CD14-positive monocyte (primary cell): ENCODE results near the gene PTPN12. TPM values are rescaled to one million over a fixed set of nuclear protein-coding genes. Genes with fewer than 3 reads are reported as not detected.

Experiments used
- DNase-seq, 3 donors: peaks; one replicate each; pipeline ENCODE4 v3.0.0-alpha.2; 2011 to 2022
- H2AFZ ChIP-seq: 2 replicates; pipeline ENCODE4 v1.6.0; 2012; ENCODE audit warnings: mild to moderate bottlenecking, low read depth, low read length, inconsistent platforms; ENCODE audit not compliant: insufficient read depth, poor library complexity, severe bottlenecking
- H3K27ac ChIP-seq, 2 donors: 1 replicate in 1 of 2; 2 replicates in 1 of 2; pipeline ENCODE4 v1.5.1; 2012 to 2013; ENCODE audit warnings: low read length in 2 of 2, control low read depth in 1 of 2, inconsistent platforms in 1 of 2, low read depth in 1 of 2, mild to moderate bottlenecking in 1 of 2
- H3K27me3 ChIP-seq, 2 donors: one replicate each; pipeline versions ENCODE4 v1.6.0 to v1.6.1; 2011 to 2013; ENCODE audit warnings: low read length in 2 of 2; ENCODE audit not compliant: control insufficient read depth in 2 of 2, insufficient read depth in 2 of 2
- H3K36me3 ChIP-seq, 2 donors: replicated peaks in 1 of 2; 1 replicate in 1 of 2; 2 replicates in 1 of 2; pipeline versions ENCODE4 v1.5.1 to v1.6.1; 2012 to 2013; ENCODE audit warnings: low read length in 2 of 2, control low read depth in 1 of 2, inconsistent platforms in 1 of 2, mild to moderate bottlenecking in 1 of 2; ENCODE audit not compliant: insufficient read depth in 2 of 2, control insufficient read depth in 1 of 2
- H3K4me1 ChIP-seq, 2 donors: 1 replicate in 1 of 2; 2 replicates in 1 of 2; pipeline versions ENCODE4 v1.5.1 to v1.6.1; 2012 to 2013; ENCODE audit warnings: low read length in 2 of 2, control low read depth in 1 of 2, inconsistent platforms in 1 of 2, mild to moderate bottlenecking in 1 of 2, moderate library complexity in 1 of 2; ENCODE audit not compliant: insufficient read depth in 2 of 2, control insufficient read depth in 1 of 2
- H3K4me2 ChIP-seq: replicated peaks from 2 replicates; pipeline ENCODE3; 2012; ENCODE audit warnings: low read length, moderate library complexity, mild to moderate bottlenecking; ENCODE audit not compliant: poor library complexity, severe bottlenecking; ENCODE audit errors: extremely low read depth
- H3K4me3 ChIP-seq, 3 experiments: fragments of 200-600 bp in 1 of 3; sonication (generic) in 1 of 3; replicated peaks in 1 of 3; 1 replicate in 2 of 3; 2 replicates in 1 of 3; pipeline ENCODE4 v1.5.1; 2011 to 2013; ENCODE audit warnings: low read length in 3 of 3, mild to moderate bottlenecking in 3 of 3, control low read depth in 2 of 3, low read depth in 2 of 3, inconsistent platforms in 1 of 3, moderate library complexity in 1 of 3
- H3K79me2 ChIP-seq: 2 replicates; pipeline ENCODE4 v1.6.0; 2012; ENCODE audit warnings: mild to moderate bottlenecking, control low read depth, inconsistent platforms, low read length, moderate library complexity; ENCODE audit not compliant: insufficient read depth
- H3K9ac ChIP-seq: 2 replicates; pipeline ENCODE4 v1.6.0; 2017; ENCODE audit warnings: low read length, mild to moderate bottlenecking; ENCODE audit not compliant: insufficient read depth, poor library complexity, severe bottlenecking
- H3K9me3 ChIP-seq, 2 donors: replicated peaks in 1 of 2; 1 replicate in 1 of 2; 2 replicates in 1 of 2; pipeline versions ENCODE4 v1.5.1 to v1.6.1; 2012 to 2013; ENCODE audit warnings: low read length in 2 of 2, control low read depth in 1 of 2; ENCODE audit not compliant: control insufficient read depth in 1 of 2, insufficient read depth in 1 of 2
- H4K20me1 ChIP-seq: 2 replicates; pipeline ENCODE4 v1.6.0; 2012; ENCODE audit warnings: mild to moderate bottlenecking, low read length, control low read depth, moderate library complexity; ENCODE audit not compliant: insufficient read depth
- H3K27ac Mint-ChIP-seq, 7 donors: one replicate each; pipeline ENCODE4 v1.8.0; 2020; ENCODE audit warnings: mild to moderate bottlenecking in 7 of 7, mixed read lengths in 7 of 7, moderate library complexity in 6 of 7, inconsistent platforms in 2 of 7
- H3K27me3 Mint-ChIP-seq, 3 donors: one replicate each; pipeline ENCODE4 v1.8.0; 2021 to 2022; ENCODE audit warnings: low read depth in 3 of 3, mild to moderate bottlenecking in 3 of 3, mixed read lengths in 3 of 3, moderate library complexity in 3 of 3, inconsistent platforms in 1 of 3
- H3K36me3 Mint-ChIP-seq, 2 donors: one replicate each; pipeline ENCODE4 v1.8.0; 2020; ENCODE audit warnings: mixed read lengths in 2 of 2, inconsistent platforms in 1 of 2, mild to moderate bottlenecking in 1 of 2
- H3K4me1 Mint-ChIP-seq: one replicate; pipeline ENCODE4 v1.8.0; 2020; ENCODE audit warnings: mild to moderate bottlenecking, mixed read lengths
- H3K4me3 Mint-ChIP-seq, 2 donors: one replicate each; pipeline ENCODE4 v1.8.0; 2020; ENCODE audit warnings: mild to moderate bottlenecking in 2 of 2, mixed read lengths in 2 of 2, moderate library complexity in 1 of 2
- H3K9me3 Mint-ChIP-seq, 7 donors: one replicate each; pipeline ENCODE4 v1.8.0; 2020 to 2022; ENCODE audit warnings: mixed read lengths in 7 of 7, mild to moderate bottlenecking in 6 of 7, moderate library complexity in 6 of 7, inconsistent platforms in 2 of 7
- WGBS: methylation state at CpG from one replicate; pipeline ENCODE4 v1.1.5; 2013; ENCODE audit warnings: missing lambda C conversion rate; ENCODE audit not compliant: insufficient coverage; 5-methylcytosine and 5-hydroxymethylcytosine counted together
- intact Hi-C, 2 donors: fragments of 100-400 bp; cut with micrococcal nuclease; formaldehyde crosslinking; loops; one replicate each; pipeline versions ENCODE4 v1.15.0 to v1.15.1; 2023
- polyA plus RNA-seq, 3 donors: library from polyadenylated mRNA; depleted of rRNA in 1 of 3; unstranded in 2 of 3; stranded (reverse) in 1 of 3; fragments of 300-500 nt in 2 of 3; fragments of >200 nt in 1 of 3; fragmentation: Illumina TruSeq in 2 of 3; gene quantifications; 1 replicate in 2 of 3; 2 replicates in 1 of 3; pipeline ENCODE4 v1.2.3, GENCODE V29; 2012 to 2021
- TF ChIP-seq, protein P1 (sequence below): fragments of 200-600 bp; IDR thresholded peaks from one replicate; pipeline ENCODE4 v1.8.0; 2022; ENCODE audit warnings: antibody characterized with exemption, mild to moderate bottlenecking

Gene PTPN12
- polyA plus RNA-seq, 3 donors: 6.6 to 36.7 (median 11.8) TPM

DNA sequence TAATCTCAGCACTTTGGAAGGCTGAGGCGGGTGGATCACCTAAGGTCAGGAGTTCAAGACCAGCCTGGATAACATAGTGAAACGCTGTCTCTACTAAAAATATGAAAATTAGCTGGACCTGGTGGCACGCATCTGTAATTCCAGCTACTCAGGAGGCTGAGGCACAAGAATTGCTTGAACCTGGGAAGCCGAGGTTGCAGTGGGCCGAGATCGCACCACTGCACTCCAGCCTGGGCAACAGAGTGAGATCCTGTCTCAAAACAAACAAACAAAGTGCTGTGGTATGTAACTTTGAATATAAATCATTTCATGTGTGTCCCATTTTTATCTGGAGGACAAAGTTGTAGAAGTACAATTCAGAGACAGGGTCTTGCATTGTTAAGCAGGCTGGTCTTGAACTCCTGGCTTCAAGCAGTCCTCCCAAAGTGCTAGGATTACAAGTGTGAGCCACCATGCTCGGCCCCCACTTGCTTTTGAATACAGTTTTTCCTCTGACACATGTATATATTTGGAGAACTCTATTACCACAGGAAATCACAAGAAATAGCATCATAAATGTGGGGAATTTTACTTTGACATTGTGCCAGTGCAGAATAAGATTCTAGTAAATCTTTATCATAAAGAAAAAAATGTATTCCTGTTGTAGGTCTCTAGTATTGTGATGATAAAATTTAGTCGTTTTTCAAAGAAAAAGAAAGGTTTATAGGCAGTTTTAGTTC is 32.6 kb downstream of the PTPN12 start:
- Mint-ChIP-seq H3K27ac (peak overlapping the region; percentile 89 to 96 (median 93)), H3K9me3 (peaks cover 0 to 3% (median 0%) of the 10 kb centered on the region in 7 donors), H3K4me3 (no peak overlapping the region), H3K27me3 (no peaks in the 10 kb centered on the region), H3K36me3 (peaks cover 36 to 54% of the 10 kb centered on the region in 2 donors), H3K4me1 (peaks cover 50% of the 10 kb centered on the region)
- H3K4me3 ChIP-seq: no peak overlapping the region
- H2AFZ ChIP-seq: no peak overlapping the region
- 100% methylated on average over 3 of the region's 8 CpGs for WGBS
- intact Hi-C loops: loop anchor here in 1 of 2 donors (2.0 to 10.0 kb wide), 2 partner anchors 31 to 155 kb away; partner anchors contain the start of gene GSAP
- no peaks in the 10 kb centered on the region for H3K27me3 ChIP-seq
- no peaks in the 10 kb centered on the region for H3K9me3 ChIP-seq
- H3K4me2 ChIP-seq: peak overlapping the region; percentile 34
- peaks cover 40 to 66% of the 10 kb centered on the region in 2 donors for H3K4me1 ChIP-seq
- peak overlapping the region; percentile 87 to 92 for H3K27ac ChIP-seq
- H3K9ac ChIP-seq: peak overlapping the region; percentile 19
- peaks cover 19 to 32% of the 10 kb centered on the region in 2 donors for H3K36me3 ChIP-seq
- TF ChIP-seq, protein P1, sequence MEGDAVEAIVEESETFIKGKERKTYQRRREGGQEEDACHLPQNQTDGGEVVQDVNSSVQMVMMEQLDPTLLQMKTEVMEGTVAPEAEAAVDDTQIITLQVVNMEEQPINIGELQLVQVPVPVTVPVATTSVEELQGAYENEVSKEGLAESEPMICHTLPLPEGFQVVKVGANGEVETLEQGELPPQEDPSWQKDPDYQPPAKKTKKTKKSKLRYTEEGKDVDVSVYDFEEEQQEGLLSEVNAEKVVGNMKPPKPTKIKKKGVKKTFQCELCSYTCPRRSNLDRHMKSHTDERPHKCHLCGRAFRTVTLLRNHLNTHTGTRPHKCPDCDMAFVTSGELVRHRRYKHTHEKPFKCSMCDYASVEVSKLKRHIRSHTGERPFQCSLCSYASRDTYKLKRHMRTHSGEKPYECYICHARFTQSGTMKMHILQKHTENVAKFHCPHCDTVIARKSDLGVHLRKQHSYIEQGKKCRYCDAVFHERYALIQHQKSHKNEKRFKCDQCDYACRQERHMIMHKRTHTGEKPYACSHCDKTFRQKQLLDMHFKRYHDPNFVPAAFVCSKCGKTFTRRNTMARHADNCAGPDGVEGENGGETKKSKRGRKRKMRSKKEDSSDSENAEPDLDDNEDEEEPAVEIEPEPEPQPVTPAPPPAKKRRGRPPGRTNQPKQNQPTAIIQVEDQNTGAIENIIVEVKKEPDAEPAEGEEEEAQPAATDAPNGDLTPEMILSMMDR: no peak
- H4K20me1 ChIP-seq: peaks cover 64% of the 10 kb centered on the region
- peaks cover 95% of the 10 kb centered on the region for H3K79me2 ChIP-seq
- peak; percentile 46 to 83 (median 57) for DNase-seq

DNA sequence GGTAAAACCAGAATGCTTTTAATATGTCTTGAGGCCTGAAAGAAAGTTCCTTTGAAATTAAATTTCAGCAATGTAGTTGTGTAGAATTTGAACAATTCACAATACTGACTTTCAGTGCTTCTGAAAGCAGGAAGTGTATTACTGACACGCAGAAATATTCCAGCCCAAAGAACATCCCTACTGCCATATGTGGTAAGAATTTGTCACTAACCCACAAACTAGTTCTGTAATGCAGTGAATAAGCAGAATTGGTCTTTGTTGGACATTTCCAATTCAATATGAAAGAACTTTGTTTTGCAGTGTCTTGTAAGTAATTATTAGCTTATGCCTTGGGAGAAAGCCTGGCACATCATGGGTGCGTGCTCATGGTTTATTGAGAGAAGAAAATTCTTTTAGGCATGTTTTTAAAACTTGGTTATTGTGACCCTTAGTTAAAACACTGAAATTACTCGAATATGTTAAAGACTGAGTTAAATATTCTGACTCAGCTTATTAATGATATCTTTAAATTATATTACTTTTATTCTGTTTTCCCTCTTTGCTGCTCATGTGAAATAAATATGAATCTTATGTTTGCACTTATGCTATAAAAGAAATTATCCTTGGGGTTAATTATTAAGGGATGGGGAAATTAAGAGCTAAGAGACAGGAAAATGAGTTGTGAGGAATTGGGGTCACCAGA is 33.4 kb downstream of the PTPN12 start:
- peak overlapping the region; percentile 89 to 96 (median 93) for H3K27ac Mint-ChIP-seq
- peak; percentile 81 to 95 (median 94) for DNase-seq
- peaks cover 34 to 52% of the 10 kb centered on the region in 2 donors for H3K36me3 Mint-ChIP-seq
- WGBS: no CpG with 5 or more reads among the region's 3 CpGs
- no peak overlapping the region for H3K4me3 Mint-ChIP-seq
- Histone ChIP-seq H3K4me3 (peak overlapping the region in 1 of 3 experiments; percentile 29), H3K4me2 (peak overlapping the region; percentile 34), H3K36me3 (peaks cover 26 to 35% of the 10 kb centered on the region in 2 donors), H3K9me3 (no peaks in the 10 kb centered on the region), H3K27me3 (no peaks in the 10 kb centered on the region), H3K79me2 (peaks cover 95% of the 10 kb centered on the region), H4K20me1 (peaks cover 64% of the 10 kb centered on the region), H3K4me1 (peaks cover 37 to 58% of the 10 kb centered on the region in 2 donors), H3K9ac (peak overlapping the region; percentile 19), H2AFZ (no peak overlapping the region), H3K27ac (peak overlapping the region; percentile 87 to 92)
- H3K9me3 Mint-ChIP-seq: peaks cover 0 to 3% (median 0%) of the 10 kb centered on the region in 7 donors
- intact Hi-C loops: loop anchor here in 1 of 2 donors (2.0 to 10.0 kb wide), 2 partner anchors 32 to 156 kb away; partner anchors contain the start of gene GSAP
- H3K4me1 Mint-ChIP-seq: peaks cover 43% of the 10 kb centered on the region
- TF ChIP-seq, protein P1: no peak
- H3K27me3 Mint-ChIP-seq: no peaks in the 10 kb centered on the region
